Measurements from ENCODE around the gene NKX6-1.

NKX6-1 gene

GRCh38 chr4:84498935-84499623 is at the start of gene NKX6-1:
Gene NKX6-1, minus strand, starts transcription at chr4:84499292. Its CDS starts 1,064 bp downstream, at chr4:84498228.
- DNase-seq: peak; percentile 75

DNA sequence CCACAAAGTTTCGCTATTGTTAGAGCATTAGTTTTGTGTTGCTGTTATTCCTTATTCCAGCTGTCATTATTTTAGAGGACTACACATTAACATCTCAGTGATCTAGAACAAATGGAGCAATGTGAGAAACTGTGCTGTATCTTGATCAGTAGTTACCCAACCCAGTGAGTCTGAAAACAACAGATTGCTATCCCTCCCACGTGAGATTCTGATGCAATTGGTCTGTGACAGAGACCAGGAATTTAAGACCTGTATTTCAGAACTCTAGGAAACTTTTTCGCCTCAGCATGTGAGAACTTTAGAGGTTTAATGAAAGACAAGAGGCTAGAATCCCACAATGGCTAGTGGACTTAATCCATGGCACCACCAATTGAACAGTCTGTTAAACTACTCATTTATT is 48.1 kb upstream of the NKX6-1 start:
- DNase-seq: no peak

DNA sequence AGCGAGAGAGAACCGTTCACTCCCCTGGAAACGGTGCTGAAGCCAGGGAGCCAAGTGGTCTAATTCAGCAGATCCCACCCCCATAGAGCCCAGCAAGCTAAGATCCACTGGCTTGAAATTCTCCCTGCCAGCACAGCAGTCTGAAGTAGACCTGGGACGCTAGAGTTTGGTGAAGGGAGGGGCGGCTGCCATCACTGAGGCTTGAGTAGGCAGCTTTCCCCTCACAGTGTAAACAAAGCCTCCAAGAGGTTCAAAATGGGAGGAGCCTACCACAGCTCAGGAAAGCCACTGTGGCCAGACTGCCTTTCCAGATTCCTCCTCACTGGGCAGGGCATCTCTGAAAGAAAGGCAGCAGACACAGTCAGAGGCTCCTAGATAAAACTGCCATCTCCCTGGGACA is 46.0 kb upstream of the NKX6-1 start:
- no peak for DNase-seq

DNA sequence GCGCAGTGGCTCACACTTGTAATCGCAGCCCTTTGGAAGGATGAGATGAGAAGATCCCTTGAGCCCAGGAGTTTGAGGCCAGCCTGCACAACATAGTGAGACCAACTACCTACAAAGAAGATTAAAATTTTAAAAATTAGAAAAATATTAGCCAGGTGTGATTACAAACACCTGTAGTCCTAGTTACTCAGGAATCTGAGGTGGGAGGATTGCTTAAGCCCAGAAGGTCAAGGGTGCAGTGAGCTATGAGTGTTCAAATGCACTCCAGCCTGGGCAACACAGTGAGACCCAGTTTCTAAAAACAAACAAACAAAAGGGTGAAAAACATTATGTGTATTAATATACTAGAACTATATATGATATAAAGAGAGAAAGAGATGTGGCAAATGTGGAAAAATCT is 36.8 kb upstream of the NKX6-1 start:
- no peak for DNase-seq

- DNase-seq: no peak
These were observed 32.6 kb upstream of the NKX6-1 start for GRCh38 chr4:84531689-84532088.

- DNase-seq: no peak
These were observed 31.8 kb upstream of the NKX6-1 start for GRCh38 chr4:84530871-84531270.

GRCh38 chr4:84530454-84530853 is 31.4 kb upstream of the NKX6-1 start:
- no peak for DNase-seq

GRCh38 chr4:84529169-84529751 is 30.2 kb upstream of the NKX6-1 start:
- DNase-seq: peak; percentile 43

DNA sequence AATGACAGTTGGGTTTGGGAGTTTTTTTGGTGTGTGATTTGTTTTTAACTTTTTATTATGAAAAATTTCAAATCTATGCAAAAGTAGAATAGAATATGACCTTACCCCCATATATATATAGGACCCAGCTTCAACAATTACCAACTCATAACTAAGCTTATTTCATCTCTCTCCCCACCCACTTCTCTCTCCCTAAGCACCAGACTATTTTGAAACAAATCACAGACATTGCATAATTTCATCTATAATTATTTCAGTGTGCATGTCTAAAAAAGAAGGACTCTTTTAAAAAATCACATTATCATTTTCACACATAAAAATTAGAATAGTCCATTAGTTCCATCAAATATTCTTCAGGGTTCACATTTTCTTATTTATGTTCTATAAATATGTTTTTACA is 28.3 kb upstream of the NKX6-1 start:
- DNase-seq: no peak

- no peak for DNase-seq
These were observed 16.0 kb upstream of the NKX6-1 start for GRCh38 chr4:84515075-84515474.

- DNase-seq: no peak
These were observed 13.2 kb upstream of the NKX6-1 start for GRCh38 chr4:84512277-84512676.

DNA sequence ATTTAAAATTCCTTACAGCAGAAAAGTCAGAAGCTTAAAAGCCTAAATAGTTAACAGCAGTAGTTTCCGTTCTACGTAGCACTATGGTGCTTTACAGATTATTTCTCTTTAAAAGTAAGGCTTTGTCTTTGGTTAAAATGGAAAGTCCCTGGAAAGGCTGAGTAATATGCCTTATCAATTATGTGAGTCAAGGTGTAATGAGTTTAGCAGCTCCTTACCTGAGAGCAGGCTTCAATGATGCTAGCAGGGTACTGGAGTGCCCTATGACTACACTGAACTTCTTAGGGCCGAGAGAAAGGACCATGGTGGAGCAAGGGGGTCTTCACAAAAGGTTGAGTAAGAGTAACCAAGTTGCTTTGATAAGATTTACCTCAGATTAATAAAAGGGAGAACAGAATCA is 12.6 kb upstream of the NKX6-1 start:
- DNase-seq: no peak

- no peak for DNase-seq
These were observed 8.8 kb upstream of the NKX6-1 start for GRCh38 chr4:84507941-84508340.

DNA sequence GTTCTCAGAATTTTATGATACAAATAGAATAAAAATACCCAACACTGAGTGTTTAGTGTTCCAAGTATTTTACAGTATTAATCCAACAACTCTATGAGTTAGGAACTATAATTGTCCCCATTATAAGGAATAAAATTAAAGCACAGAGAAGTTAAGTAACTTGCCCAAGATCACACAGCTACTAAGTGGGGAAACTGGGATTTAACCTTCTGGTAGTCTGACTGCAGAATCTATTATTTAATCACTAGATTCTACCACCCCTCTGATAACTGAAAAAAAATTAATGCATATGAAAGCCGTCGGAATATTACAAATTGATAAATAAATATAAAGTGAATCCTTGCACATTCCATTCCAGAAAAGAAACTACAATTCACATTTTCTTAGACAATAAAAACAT is 5.7 kb upstream of the NKX6-1 start:
- DNase-seq: no peak

DNA sequence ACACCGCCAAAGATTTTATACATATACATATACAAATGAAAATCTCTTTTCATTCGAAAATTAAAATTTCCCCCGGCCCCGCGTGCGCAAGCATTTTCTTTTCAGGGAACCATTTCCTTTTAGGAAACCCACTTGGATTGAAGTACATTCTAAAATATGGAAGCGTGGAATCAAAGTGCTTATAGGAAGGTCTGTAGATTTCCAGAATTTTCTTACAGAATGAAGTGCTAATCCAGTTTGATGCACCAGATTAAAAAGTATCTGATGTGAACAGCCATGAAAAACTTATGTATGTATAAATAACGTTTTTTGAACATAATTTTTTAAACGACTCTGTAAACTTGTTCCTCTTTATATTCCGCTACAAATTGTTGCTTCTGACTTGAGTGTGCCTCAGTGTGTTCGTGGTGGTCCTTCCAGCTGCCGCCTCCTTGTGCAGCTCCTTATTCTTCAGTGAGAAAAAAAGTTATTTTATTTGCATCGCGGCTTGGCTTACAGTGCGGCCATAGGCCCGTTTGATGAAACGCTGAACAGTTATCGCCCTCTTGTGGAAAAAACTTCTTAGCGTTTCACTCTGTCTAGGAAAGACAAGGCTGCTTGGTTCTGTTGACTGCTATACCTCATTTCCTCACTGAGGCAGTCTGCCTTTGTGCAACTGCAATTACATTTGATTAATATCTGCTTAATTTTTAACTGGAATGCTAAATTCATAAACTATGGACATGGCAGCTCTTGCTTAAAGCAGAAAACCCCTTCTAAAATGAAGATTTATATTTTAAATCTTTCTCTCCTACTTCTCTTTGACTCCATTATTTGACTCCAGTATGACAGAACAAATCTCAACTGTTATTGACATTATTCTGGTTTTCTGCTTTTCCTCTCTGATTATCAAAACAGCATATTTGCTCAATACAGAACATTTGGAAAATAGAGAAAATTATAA is 4.7 kb upstream of the NKX6-1 start:
- peak; percentile 77 for DNase-seq

DNA sequence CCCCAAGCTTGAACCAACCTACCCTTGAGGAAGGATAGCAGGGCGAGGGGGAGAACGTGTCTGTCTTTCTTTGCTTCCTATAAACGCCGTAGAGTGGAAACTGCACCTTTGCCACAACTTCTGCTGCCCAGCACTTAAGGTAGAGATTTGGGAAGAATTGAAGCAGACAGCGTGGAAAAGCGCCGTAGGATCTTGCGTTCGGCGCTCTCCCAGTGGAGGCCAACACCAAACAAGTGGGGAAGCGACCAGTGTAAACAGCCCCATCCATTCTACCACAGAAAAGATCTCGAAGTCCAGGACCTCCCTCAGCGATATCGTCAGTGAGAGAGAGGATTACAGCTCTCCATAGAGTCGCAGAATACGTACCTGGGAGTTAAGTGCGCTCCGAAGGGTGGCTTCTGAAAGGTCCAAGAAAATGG is 3.9 kb upstream of the NKX6-1 start:
- no peak for DNase-seq

DNA sequence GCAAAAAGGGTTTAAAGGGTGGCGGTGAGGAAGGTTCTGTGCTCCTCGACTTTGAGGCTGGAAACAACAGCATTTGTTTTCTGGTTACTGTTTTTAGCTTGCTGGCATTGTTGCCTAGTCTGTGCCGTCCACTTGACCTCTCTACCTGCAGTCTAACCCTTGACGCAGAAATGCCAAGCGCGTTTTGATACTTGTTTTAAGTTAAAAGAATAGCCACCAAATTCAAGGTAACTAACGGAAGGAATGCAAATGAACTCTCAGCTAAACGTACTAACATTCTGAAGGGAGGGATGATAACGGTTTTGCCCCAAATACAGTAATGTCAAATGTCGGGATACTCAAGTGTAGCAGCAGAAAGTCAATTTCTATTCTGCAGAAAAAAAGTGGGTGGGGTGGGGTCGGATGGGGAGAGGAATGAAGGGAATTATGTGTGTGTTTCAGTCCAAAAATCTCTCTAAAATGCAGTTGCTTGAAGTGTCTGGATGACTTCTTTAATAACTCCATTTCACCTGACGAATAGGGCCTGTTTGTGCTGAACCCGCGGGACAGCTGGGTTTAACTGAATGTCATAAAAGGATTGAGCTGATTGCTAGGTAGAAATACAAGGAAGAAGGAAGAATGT is 3.4 kb upstream of the NKX6-1 start:
- DNase-seq: no peak

GRCh38 chr4:84501721-84502267 is 2.7 kb upstream of the NKX6-1 start:
- no peak for DNase-seq

GRCh38 chr4:84501202-84501503 is 2.1 kb upstream of the NKX6-1 start:
- no peak for DNase-seq

- DNase-seq: no peak
These were observed 1.5 kb upstream of the NKX6-1 start for GRCh38 chr4:84500386-84501201.

DNA sequence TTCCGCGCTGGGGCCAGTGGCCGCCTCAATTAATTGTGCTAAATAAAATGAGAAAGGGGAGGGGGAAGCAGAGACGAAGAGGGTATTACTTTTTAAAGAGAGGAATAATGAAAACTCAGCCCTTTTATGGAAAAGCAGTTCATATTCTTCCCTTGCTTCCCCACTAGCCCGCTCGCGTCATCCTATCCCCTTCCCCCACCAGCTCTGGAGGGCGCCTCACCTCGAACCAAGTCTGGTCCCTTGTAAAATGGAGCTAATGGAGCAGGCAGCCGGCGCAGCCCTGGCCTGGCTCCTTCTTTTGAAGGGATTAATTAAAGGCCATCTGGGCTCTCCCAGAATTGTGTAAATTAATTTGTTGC is 511 bp upstream of the NKX6-1 start:
- DNase-seq: no peak

- no peak for DNase-seq
These were observed 723 bp downstream of the NKX6-1 start for GRCh38 chr4:84498203-84498934.
